ENCODE measurements around the gene CCDC70. TPM values are rescaled to one million over a fixed set of nuclear protein-coding genes. Genes with fewer than 3 reads are reported as not detected.

The CCDC70 gene
- total and polyA plus RNA-seq, 2 experiments from 2014 or later, result not detected

DNA sequence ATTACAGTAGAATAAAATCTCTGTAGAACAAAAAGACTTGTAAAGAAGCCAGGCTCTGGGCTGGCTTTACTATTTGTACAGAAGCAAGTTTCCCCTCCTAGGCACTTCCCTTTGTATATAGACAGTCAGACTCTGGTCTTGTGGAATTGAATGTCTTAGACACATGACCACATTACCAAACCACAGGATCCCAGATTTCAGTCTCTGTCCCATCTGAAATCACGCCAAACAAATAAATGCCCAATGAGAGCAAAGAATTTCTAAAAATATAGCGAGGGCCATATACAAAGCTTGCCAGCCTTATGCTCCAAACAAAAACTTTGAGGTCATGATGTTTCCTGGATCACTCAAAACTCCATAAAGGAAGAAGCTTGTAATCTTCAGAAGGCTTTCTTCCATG is 23.9 kb downstream of the CCDC70 start:
- Histone ChIP-seq H3K27ac (no peak overlapping the region), H3K4me3 (no peak overlapping the region), H3K36me3 (no peaks in the 10 kb centered on the region), H3K4me1 (ENCODE audit: low read depth) (no peaks in the 10 kb centered on the region), H3K27me3 (no peaks in the 10 kb centered on the region), H3K9me3 (ENCODE audit: low read depth) (no peaks in the 10 kb centered on the region)
- no peak for TF ChIP-seq CTCF (IDR thresholded peaks at IDR 0.05; ENCODE audit: low read depth, low read length)
- no peak for DNase-seq (ENCODE audit: low read depth in 1 of 2, low spot score in 1 of 2)

DNA sequence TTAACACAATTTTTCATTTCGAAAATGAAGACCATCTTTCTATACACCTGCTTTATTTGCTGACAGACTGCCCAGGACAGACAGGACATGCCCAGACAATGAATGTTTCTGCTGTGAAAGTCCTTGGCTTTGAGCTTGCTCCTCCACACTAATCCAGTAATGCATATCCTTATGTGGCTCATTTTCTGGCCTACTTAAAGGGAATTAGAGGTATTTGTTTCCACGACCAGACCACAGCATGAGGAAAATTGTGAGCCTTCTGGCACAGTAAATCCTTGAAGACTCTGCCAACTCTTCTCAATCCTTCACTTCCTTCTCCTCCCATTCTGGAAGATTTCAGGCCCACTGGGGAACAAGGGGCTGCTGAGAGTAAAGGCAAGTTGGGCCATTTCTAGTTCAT is 25.7 kb downstream of the CCDC70 start:
- DNase-seq (ENCODE audit: low read depth in 1 of 2, low spot score in 1 of 2), result no peak
- TF ChIP-seq CTCF (IDR thresholded peaks at IDR 0.05; ENCODE audit: low read depth, low read length), result no peak
- H3K4me1 ChIP-seq (ENCODE audit: low read depth), result no peaks in the 10 kb centered on the region

GRCh38 chr13:51892657-51893056 is 30.9 kb downstream of the CCDC70 start:
- H3K4me1 ChIP-seq (ENCODE audit: low read depth), result no peaks in the 10 kb centered on the region
- TF ChIP-seq CTCF (IDR thresholded peaks at IDR 0.05; ENCODE audit: low read depth, low read length), result no peak
- DNase-seq (ENCODE audit: low read depth in 1 of 2, low spot score in 1 of 2), result no peak
- H3K36me3 ChIP-seq, result no peaks in the 10 kb centered on the region
- H3K27me3 ChIP-seq, result no peaks in the 10 kb centered on the region
- H3K4me3 ChIP-seq, result no peak overlapping the region
- H3K27ac ChIP-seq, result no peak overlapping the region
- H3K9me3 ChIP-seq (ENCODE audit: low read depth), result no peaks in the 10 kb centered on the region

More for the DNA sequence above, 25.7 kb downstream of the CCDC70 start:
- Histone ChIP-seq H3K4me3 (no peak overlapping the region), H3K27me3 (no peaks in the 10 kb centered on the region), H3K9me3 (ENCODE audit: low read depth) (no peaks in the 10 kb centered on the region), H3K27ac (no peak overlapping the region), H3K36me3 (no peaks in the 10 kb centered on the region)

DNA sequence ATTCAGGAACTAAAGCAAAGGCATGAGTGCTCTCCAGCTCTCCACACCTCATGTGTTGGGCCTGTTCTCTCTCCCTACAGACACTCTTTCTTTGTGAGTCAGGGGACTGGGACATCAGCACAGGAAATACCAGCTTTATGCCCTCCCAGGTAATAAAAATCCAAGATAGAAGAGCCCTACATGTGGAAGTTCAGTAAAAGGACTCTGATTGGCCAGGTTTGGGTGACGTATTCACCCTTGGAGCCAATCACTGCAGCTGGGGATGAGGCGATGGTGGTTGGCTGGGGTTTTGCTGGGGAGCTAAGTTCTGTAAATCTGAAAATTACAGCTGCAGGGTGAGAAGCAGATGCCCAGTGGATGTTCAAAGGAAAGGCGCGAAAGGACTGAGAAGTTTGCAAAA is 32.5 kb downstream of the CCDC70 start:
- DNase-seq (ENCODE audit: low read depth in 1 of 2, low spot score in 1 of 2), result no peak
- no peaks in the 10 kb centered on the region for H3K27me3 ChIP-seq
- no peaks in the 10 kb centered on the region for H3K36me3 ChIP-seq
- no peak for TF ChIP-seq CTCF (IDR thresholded peaks at IDR 0.05; ENCODE audit: low read depth, low read length)
- no peaks in the 10 kb centered on the region for H3K9me3 ChIP-seq (ENCODE audit: low read depth)
- no peak overlapping the region for H3K27ac ChIP-seq
- H3K4me1 ChIP-seq (ENCODE audit: low read depth), result no peaks in the 10 kb centered on the region
- H3K4me3 ChIP-seq, result no peak overlapping the region

GRCh38 chr13:51895906-51896888 is 34.4 kb downstream of the CCDC70 start:
- Histone ChIP-seq H3K4me3 (no peak overlapping the region), H3K9me3 (ENCODE audit: low read depth) (no peaks in the 10 kb centered on the region), H3K27me3 (no peaks in the 10 kb centered on the region), H3K27ac (no peak overlapping the region), H3K36me3 (no peaks in the 10 kb centered on the region), H3K4me1 (ENCODE audit: low read depth) (no peaks in the 10 kb centered on the region)
- peak; percentile 69 to 77 for DNase-seq (ENCODE audit: low read depth in 1 of 2, low spot score in 1 of 2)
- peak; percentile 90 for TF ChIP-seq CTCF (IDR thresholded peaks at IDR 0.05; ENCODE audit: low read depth, low read length)

All from cardiac muscle cell (in vitro differentiated cells and primary cell).